ENCODE measurements around the gene PSMD9.

GRCh38 chr12:121888478-121889273 lies at the start of gene PSMD9:
- TF ChIP-seq CTCF (IDR thresholded peaks at IDR 0.05), result peak; percentile 43 to 78 (median 59)
- TF ChIP-seq POLR2AphosphoS5 (IDR thresholded peaks at IDR 0.05), result peak; percentile 97
- peak; percentile 75 for TF ChIP-seq POLR2A (IDR thresholded peaks at IDR 0.05)
